HepG2 (cell line): Measurements from ENCODE around the gene GOLGA8S. TPM values are rescaled to one million over a fixed set of nuclear protein-coding genes. Genes with fewer than 3 reads are reported as not detected.
"Not testable (repeated sequence)": the region's sequence is repeated elsewhere in the genome, so short reads cannot be mapped to it uniquely, and the experiment has no call there.

ENCODE experiments used
- ATAC-seq: fragments of 200-7000 bp; cut with Tn5 transposase; 3 replicates; pipeline ENCODE4 v1.9.1; 2020; ENCODE audit warnings: mild to moderate bottlenecking, moderate library complexity
- BruUV-seq: library from RNA; stranded (reverse); fragments of 400-500 nt; replicated peaks from 2 replicates; lab custom pipeline; 2021; lab: Mats Ljungman, UMichigan
- CTCF ChIA-PET: fragments of 300-600 bp; formaldehyde crosslinking; extraction: SDS; loops from one replicate; lab custom pipeline; 2021; ENCODE audit warnings: low total read pairs, inconsistent platforms, low intra/inter-chr PET ratio; lab: Yijun Ruan, JAX
- POLR2A ChIA-PET: fragments of 350-600 bp; sonication (Branson Sonifier 250); formaldehyde crosslinking; loops from one replicate; lab custom pipeline; 2020; ENCODE audit warnings: antibody characterized with exemption, inconsistent platforms; lab: Yijun Ruan, JAX
- DNase-seq: peaks from one replicate; pipeline ENCODE4 v3.0.0-alpha.2; 2015; ENCODE audit warnings: low spot score
- FAIRE-seq: peaks from 3 replicates; lab custom pipeline; 2011; peaks lifted over from hg19 to GRCh38; lab: Jason Lieb, UNC
- H2AFZ ChIP-seq: one replicate; pipeline ENCODE4 v1.6.1; 2011; ENCODE audit warnings: low read length, inconsistent platforms
- H3K27ac ChIP-seq: fragments of 300-600 bp; 3 replicates; pipeline ENCODE4 v1.8.0; 2011; ENCODE audit warnings: mixed run types, mild to moderate bottlenecking, mixed read lengths, low read length, inconsistent platforms; ENCODE audit not compliant: insufficient read depth; ENCODE audit errors: extremely low read length
- H3K27me3 ChIP-seq, 2 experiments: fragments of 200-600 bp in 1 of 2; 2 replicates in 1 of 2; 3 replicates in 1 of 2; pipeline versions ENCODE4 v1.6.0 to v1.8.0; 2011; ENCODE audit warnings: low read length in 2 of 2, mild to moderate bottlenecking in 2 of 2, moderate library complexity in 2 of 2, inconsistent platforms in 1 of 2; ENCODE audit not compliant: insufficient read depth in 2 of 2, control insufficient read depth in 1 of 2
- H3K36me3 ChIP-seq, 2 experiments: fragments of 200-600 bp in 1 of 2; replicated peaks in 1 of 2; 2 replicates in 1 of 2; 3 replicates in 1 of 2; pipeline versions ENCODE4 v1.5.1 to v1.8.0; 2011; ENCODE audit warnings: low read length in 2 of 2, inconsistent platforms in 1 of 2; ENCODE audit not compliant: insufficient read depth in 2 of 2, control insufficient read depth in 1 of 2
- H3K4me1 ChIP-seq: 2 replicates; pipeline ENCODE4 v1.5.1; 2012; ENCODE audit warnings: low read length, inconsistent platforms; ENCODE audit not compliant: insufficient read depth
- H3K4me2 ChIP-seq: 2 replicates; pipeline ENCODE4 v1.6.0; 2011; ENCODE audit warnings: low read depth, low read length, inconsistent platforms
- H3K4me3 ChIP-seq, 3 experiments: fragments of 200-600 bp in 1 of 3; sonication (generic), shearing (Covaris generic) in 1 of 3; replicated peaks in 1 of 3; 2 replicates each; pipeline ENCODE4 v1.5.1; 2011 to 2016; ENCODE audit warnings: low read length in 3 of 3, inconsistent platforms in 2 of 3, low read depth in 2 of 3, mild to moderate bottlenecking in 2 of 3, control low read depth in 1 of 3, mixed read lengths in 1 of 3; ENCODE audit not compliant: insufficient read depth in 1 of 3
- H3K79me2 ChIP-seq: one replicate; pipeline ENCODE4 v1.6.1; 2011; ENCODE audit warnings: low read length, inconsistent platforms; ENCODE audit not compliant: insufficient read depth
- H3K9ac ChIP-seq: 2 replicates; pipeline ENCODE4 v1.6.0; 2011; ENCODE audit warnings: mild to moderate bottlenecking, low read depth, low read length, inconsistent platforms; ENCODE audit not compliant: insufficient read depth
- H3K9me3 ChIP-seq: 2 replicates; pipeline ENCODE4 v1.5.1; 2012; ENCODE audit warnings: mild to moderate bottlenecking, low read length
- H4K20me1 ChIP-seq: 2 replicates; pipeline ENCODE4 v1.6.0; 2011; ENCODE audit warnings: inconsistent platforms, mild to moderate bottlenecking, low read length, moderate library complexity; ENCODE audit not compliant: insufficient read depth
- CBX5 ChIP-seq: sonication (generic); formaldehyde crosslinking; IDR thresholded peaks from 2 replicates; pipeline ENCODE4 v1.4.0; 2020; ENCODE audit warnings: missing genetic modification reagents, borderline replicate concordance
- ZNF629 ChIP-seq: sonication (generic); formaldehyde crosslinking; conservative IDR thresholded peaks from 2 replicates; pipeline ENCODE4 v1.5.0; 2020; ENCODE audit warnings: missing genetic modification reagents
- WGBS: methylation state at CpG from one replicate; pipeline ENCODE4 v1.1.6; 2017; ENCODE audit warnings: low lambda C conversion rate; 5-methylcytosine and 5-hydroxymethylcytosine counted together
- in situ Hi-C: cut with HindIII; loops from 2 replicates; pipeline ENCODE4 v1.10.0; 2017; ENCODE audit warnings: low pct_unique_long_range_greater_than_20kb; ENCODE audit not compliant: extremely low pct_ligation_motif_present
- intact Hi-C: fragments of 100-400 bp; cut with micrococcal nuclease; formaldehyde crosslinking; loops from one replicate; pipeline ENCODE4 v1.10.0; 2022; ENCODE audit not compliant: unreplicated experiment
- polyA plus RNA-seq, 8 experiments: library from polyadenylated mRNA; depleted of rRNA in 3 of 8; stranded (reverse) in 7 of 8; unstranded in 1 of 8; fragments of >200 nt; fragmentation: Illumina TruSeq in 4 of 8; extraction: Trizol in 4 of 8; gene quantifications; 2 replicates each; pipeline versions ENCODE4 v1.2.1 to v1.2.3, GENCODE V29; 2011 to 2016; ENCODE audit warnings: low read depth in 4 of 8, missing spikeins in 1 of 8, mixed read lengths in 1 of 8; ENCODE audit not compliant: insufficient read depth in 1 of 8
- total RNA-seq, 5 experiments: library from RNA; depleted of rRNA; stranded (reverse); fragments of >200 nt; fragmentation: Illumina TruSeq; extraction: Trizol; gene quantifications; 2 replicates each; pipeline ENCODE4 v1.2.3, GENCODE V29; 2016; ENCODE audit warnings: low read depth in 1 of 5
- TF ChIP-seq, protein P1 (sequence below): sonication (generic); formaldehyde crosslinking; IDR thresholded peaks from 2 replicates; pipeline ENCODE4 v1.5.0; 2020; ENCODE audit warnings: mild to moderate bottlenecking, low read depth, missing genetic modification reagents, borderline replicate concordance

GOLGA8S gene
- total and polyA plus RNA-seq, 2 of the 13 experiments (the other 11 are each of a cell fraction or from before 2014, with no cell fraction given), result 0.02 to 0.03 TPM

DNA sequence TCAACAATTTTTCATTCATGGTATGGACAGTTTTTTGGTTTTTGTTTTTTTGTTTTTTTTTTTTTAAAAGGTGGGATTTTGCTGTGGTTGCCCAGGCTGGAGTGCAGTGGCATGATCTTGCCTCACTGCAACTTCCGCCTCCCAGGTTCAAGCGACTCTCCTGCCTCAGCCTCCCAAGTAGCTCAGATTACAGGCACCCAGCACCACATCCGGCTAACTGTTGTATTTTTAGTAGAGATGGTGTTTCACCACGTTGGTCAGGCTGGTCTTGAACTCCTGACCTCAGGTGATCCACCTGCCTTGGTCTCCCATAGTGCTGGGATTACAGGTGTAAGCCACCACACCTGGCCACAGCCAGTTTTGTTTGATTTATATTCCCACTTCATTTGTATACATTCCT lies 16.6 kb downstream of the GOLGA8S start:
- CTCF ChIA-PET, H2AFZ ChIP-seq, BruUV-seq, H3K27ac ChIP-seq, H3K9me3 ChIP-seq, H3K36me3 ChIP-seq, POLR2A ChIA-PET, in situ Hi-C loops, H3K9ac ChIP-seq, H3K4me1 ChIP-seq, DNase-seq, H3K4me3 ChIP-seq, H3K79me2 ChIP-seq, H3K4me2 ChIP-seq, H3K27me3 ChIP-seq, intact Hi-C loops, ATAC-seq, H4K20me1 ChIP-seq, FAIRE-seq: not testable (repeated sequence)
- WGBS, result 42% methylated on average over 4 of the region's 4 CpGs

- H3K4me2 ChIP-seq, H4K20me1 ChIP-seq, in situ Hi-C loops, H3K79me2 ChIP-seq, H3K27ac ChIP-seq, FAIRE-seq, H3K9me3 ChIP-seq, H3K9ac ChIP-seq, intact Hi-C loops, DNase-seq, POLR2A ChIA-PET, BruUV-seq, H3K4me3 ChIP-seq, ATAC-seq, H3K4me1 ChIP-seq, H3K36me3 ChIP-seq, H3K27me3 ChIP-seq, H2AFZ ChIP-seq, CTCF ChIA-PET: not testable (repeated sequence)
- WGBS, result 50% methylated on average over 3 of the region's 3 CpGs
These were observed 17.3 kb downstream of the GOLGA8S start for GRCh38 chr15:23371868-23372267.

- Histone ChIP-seq H3K79me2 (no peaks in the 10 kb centered on the region), H4K20me1 (no peaks in the 10 kb centered on the region), H3K4me1 (no peaks in the 10 kb centered on the region), H2AFZ (no peak overlapping the region), H3K9me3 (no peaks in the 10 kb centered on the region), H3K4me3 (no peak overlapping the region), H3K36me3 (no peaks in the 10 kb centered on the region), H3K9ac (no peak overlapping the region), H3K27ac (no peak overlapping the region), H3K27me3 (no peaks in the 10 kb centered on the region; a peak in 2 of 5 replicates), H3K4me2 (no peak overlapping the region)
- in situ Hi-C loops (no loop called here), intact Hi-C loops (no loop called here)
- BruUV-seq, result no TSS peak
- no peak for FAIRE-seq
- ChIA-PET POLR2A (no interaction called here), CTCF (no interaction called here)
- no peak for ATAC-seq
- no peak for DNase-seq
- WGBS, result 59% methylated on average over 15 of the region's 15 CpGs
- TF ChIP-seq, protein P1, sequence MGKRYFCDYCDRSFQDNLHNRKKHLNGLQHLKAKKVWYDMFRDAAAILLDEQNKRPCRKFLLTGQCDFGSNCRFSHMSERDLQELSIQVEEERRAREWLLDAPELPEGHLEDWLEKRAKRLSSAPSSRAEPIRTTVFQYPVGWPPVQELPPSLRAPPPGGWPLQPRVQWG, result no peak
- TF ChIP-seq ZNF629 (no peak), CBX5 (CRISPR knock-in tag) (no peak)
These were observed 17.7 kb downstream of the GOLGA8S start for GRCh38 chr15:23372284-23372683.
